HepG2 (cell line): ENCODE data around the gene CARHSP1. TPM values are rescaled to one million over a fixed set of nuclear protein-coding genes. Genes with fewer than 3 reads are reported as not detected.

Experiments used
- CBX5 ChIP-seq: sonication (generic); formaldehyde crosslinking; IDR thresholded peaks from 2 replicates; pipeline ENCODE4 v1.4.0; 2020; ENCODE audit warnings: missing genetic modification reagents, borderline replicate concordance
- ERF ChIP-seq: IDR thresholded peaks from 2 replicates; pipeline ENCODE4 v1.6.1; 2018; ENCODE audit warnings: missing biosample characterization, missing genetic modification reagents
- NFATC3 ChIP-seq: sonication (generic); formaldehyde crosslinking; IDR thresholded peaks from 2 replicates; pipeline ENCODE4 v1.5.1; 2020; ENCODE audit warnings: mild to moderate bottlenecking, missing genetic modification reagents
- PATZ1 ChIP-seq: sonication (generic); formaldehyde crosslinking; IDR thresholded peaks from 2 replicates; pipeline ENCODE4 v1.4.0; 2020; ENCODE audit warnings: missing genetic modification reagents
- PCBP1 ChIP-seq: fragments of 200-400 bp; formaldehyde crosslinking; IDR thresholded peaks from 2 replicates; pipeline ENCODE4 v1.6.1; 2017; ENCODE audit warnings: mild to moderate bottlenecking, low read depth, low read length, borderline replicate concordance
- PPARG ChIP-seq: conservative IDR thresholded peaks from 2 replicates; pipeline ENCODE4 v1.6.1; 2016; ENCODE audit warnings: missing biosample characterization, missing genetic modification reagents
- XRCC5 ChIP-seq: fragments of 200-400 bp; formaldehyde crosslinking; optimal IDR thresholded peaks from 2 replicates; pipeline ENCODE3; 2017; ENCODE audit warnings: mild to moderate bottlenecking, low read length
- ZBTB7B ChIP-seq: sonication (generic); formaldehyde crosslinking; IDR thresholded peaks from 2 replicates; pipeline ENCODE4 v1.4.0; 2020; ENCODE audit warnings: missing genetic modification reagents
- ZEB1 ChIP-seq: IDR thresholded peaks from 2 replicates; pipeline ENCODE4 v1.6.1; 2012; ENCODE audit warnings: mild to moderate bottlenecking, low read depth, inconsistent platforms; ENCODE audit not compliant: insufficient replicate concordance
- ZFP36L1 ChIP-seq: sonication (generic); formaldehyde crosslinking; IDR thresholded peaks from 2 replicates; pipeline ENCODE4 v1.8.0; 2022; ENCODE audit warnings: mild to moderate bottlenecking, missing genetic modification reagents, moderate library complexity
- ZNF20 ChIP-seq: sonication (generic); formaldehyde crosslinking; IDR thresholded peaks from 2 replicates; pipeline ENCODE4 v1.4.0; 2020; ENCODE audit warnings: mild to moderate bottlenecking, moderate library complexity, missing genetic modification reagents
- ZNF629 ChIP-seq: sonication (generic); formaldehyde crosslinking; conservative IDR thresholded peaks from 2 replicates; pipeline ENCODE4 v1.5.0; 2020; ENCODE audit warnings: missing genetic modification reagents
- polyA plus RNA-seq, 8 experiments: library from polyadenylated mRNA; depleted of rRNA in 3 of 8; stranded (reverse) in 7 of 8; unstranded in 1 of 8; fragments of >200 nt; fragmentation: Illumina TruSeq in 4 of 8; extraction: Trizol in 4 of 8; gene quantifications; 2 replicates each; pipeline versions ENCODE4 v1.2.1 to v1.2.3, GENCODE V29; 2011 to 2016; ENCODE audit warnings: low read depth in 4 of 8, missing spikeins in 1 of 8, mixed read lengths in 1 of 8; ENCODE audit not compliant: insufficient read depth in 1 of 8
- total RNA-seq, 5 experiments: library from RNA; depleted of rRNA; stranded (reverse); fragments of >200 nt; fragmentation: Illumina TruSeq; extraction: Trizol; gene quantifications; 2 replicates each; pipeline ENCODE4 v1.2.3, GENCODE V29; 2016; ENCODE audit warnings: low read depth in 1 of 5
- TF ChIP-seq, protein P1 (sequence below), 2 experiments: sonication (generic) in 1 of 2; formaldehyde crosslinking in 1 of 2; IDR thresholded peaks; 2 replicates each; pipeline versions ENCODE4 v1.4.0 to v1.6.1; 2016 to 2020; ENCODE audit warnings: borderline replicate concordance in 1 of 2, low read depth in 1 of 2, mild to moderate bottlenecking in 1 of 2, missing genetic modification reagents in 1 of 2
- TF ChIP-seq, protein P2 (sequence below): sonication (generic); formaldehyde crosslinking; IDR thresholded peaks from 2 replicates; pipeline ENCODE4 v1.4.0; 2020; ENCODE audit warnings: missing genetic modification reagents
- TF ChIP-seq, protein P3 (sequence below): sonication (generic); formaldehyde crosslinking; IDR thresholded peaks from 2 replicates; pipeline ENCODE4 v1.4.0; 2020; ENCODE audit warnings: missing genetic modification reagents, borderline replicate concordance
- TF ChIP-seq, protein P4 (sequence below): conservative IDR thresholded peaks from 2 replicates; pipeline ENCODE4 v1.6.1; 2018; ENCODE audit warnings: missing genetic modification reagents

The CARHSP1 gene
- total and polyA plus RNA-seq, 2 of the 13 experiments (the other 11 are each of a cell fraction or from before 2014, with no cell fraction given): 173 to 345 TPM

- TF ChIP-seq, protein P1, sequence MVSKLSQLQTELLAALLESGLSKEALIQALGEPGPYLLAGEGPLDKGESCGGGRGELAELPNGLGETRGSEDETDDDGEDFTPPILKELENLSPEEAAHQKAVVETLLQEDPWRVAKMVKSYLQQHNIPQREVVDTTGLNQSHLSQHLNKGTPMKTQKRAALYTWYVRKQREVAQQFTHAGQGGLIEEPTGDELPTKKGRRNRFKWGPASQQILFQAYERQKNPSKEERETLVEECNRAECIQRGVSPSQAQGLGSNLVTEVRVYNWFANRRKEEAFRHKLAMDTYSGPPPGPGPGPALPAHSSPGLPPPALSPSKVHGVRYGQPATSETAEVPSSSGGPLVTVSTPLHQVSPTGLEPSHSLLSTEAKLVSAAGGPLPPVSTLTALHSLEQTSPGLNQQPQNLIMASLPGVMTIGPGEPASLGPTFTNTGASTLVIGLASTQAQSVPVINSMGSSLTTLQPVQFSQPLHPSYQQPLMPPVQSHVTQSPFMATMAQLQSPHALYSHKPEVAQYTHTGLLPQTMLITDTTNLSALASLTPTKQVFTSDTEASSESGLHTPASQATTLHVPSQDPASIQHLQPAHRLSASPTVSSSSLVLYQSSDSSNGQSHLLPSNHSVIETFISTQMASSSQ (IDR thresholded peaks at IDR 0.05; ENCODE audit: low read depth): no peak
- TF ChIP-seq, protein P1 (CRISPR knock-in tag; IDR thresholded peaks at IDR 0.05; ENCODE audit: borderline replicate concordance): no peak
- TF ChIP-seq CBX5 (CRISPR knock-in tag) (no peak), PCBP1 (peak; percentile 86; the same call in 1 of the 2 replicates), ZFP36L1 (CRISPR knock-in tag) (no peak), PPARG (CRISPR knock-in tag) (no peak), ZBTB7B (CRISPR knock-in tag) (0 out of 2 replicates have a peak, but pooled peaks have one; percentile 11), ZEB1 (no peak), ERF (CRISPR knock-in tag) (no peak), XRCC5 (peak; percentile 22), NFATC3 (CRISPR knock-in tag) (0 out of 2 replicates have a peak, but pooled peaks have one; percentile 27), ZNF629 (CRISPR knock-in tag) (no peak), PATZ1 (peak; percentile 94), ZNF20 (CRISPR knock-in tag) (no peak)
- TF ChIP-seq, protein P2, sequence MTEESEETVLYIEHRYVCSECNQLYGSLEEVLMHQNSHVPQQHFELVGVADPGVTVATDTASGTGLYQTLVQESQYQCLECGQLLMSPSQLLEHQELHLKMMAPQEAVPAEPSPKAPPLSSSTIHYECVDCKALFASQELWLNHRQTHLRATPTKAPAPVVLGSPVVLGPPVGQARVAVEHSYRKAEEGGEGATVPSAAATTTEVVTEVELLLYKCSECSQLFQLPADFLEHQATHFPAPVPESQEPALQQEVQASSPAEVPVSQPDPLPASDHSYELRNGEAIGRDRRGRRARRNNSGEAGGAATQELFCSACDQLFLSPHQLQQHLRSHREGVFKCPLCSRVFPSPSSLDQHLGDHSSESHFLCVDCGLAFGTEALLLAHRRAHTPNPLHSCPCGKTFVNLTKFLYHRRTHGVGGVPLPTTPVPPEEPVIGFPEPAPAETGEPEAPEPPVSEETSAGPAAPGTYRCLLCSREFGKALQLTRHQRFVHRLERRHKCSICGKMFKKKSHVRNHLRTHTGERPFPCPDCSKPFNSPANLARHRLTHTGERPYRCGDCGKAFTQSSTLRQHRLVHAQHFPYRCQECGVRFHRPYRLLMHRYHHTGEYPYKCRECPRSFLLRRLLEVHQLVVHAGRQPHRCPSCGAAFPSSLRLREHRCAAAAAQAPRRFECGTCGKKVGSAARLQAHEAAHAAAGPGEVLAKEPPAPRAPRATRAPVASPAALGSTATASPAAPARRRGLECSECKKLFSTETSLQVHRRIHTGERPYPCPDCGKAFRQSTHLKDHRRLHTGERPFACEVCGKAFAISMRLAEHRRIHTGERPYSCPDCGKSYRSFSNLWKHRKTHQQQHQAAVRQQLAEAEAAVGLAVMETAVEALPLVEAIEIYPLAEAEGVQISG (CRISPR knock-in tag): 0 out of 2 replicates have a peak, but pooled peaks have one; percentile 11
- TF ChIP-seq, protein P3, sequence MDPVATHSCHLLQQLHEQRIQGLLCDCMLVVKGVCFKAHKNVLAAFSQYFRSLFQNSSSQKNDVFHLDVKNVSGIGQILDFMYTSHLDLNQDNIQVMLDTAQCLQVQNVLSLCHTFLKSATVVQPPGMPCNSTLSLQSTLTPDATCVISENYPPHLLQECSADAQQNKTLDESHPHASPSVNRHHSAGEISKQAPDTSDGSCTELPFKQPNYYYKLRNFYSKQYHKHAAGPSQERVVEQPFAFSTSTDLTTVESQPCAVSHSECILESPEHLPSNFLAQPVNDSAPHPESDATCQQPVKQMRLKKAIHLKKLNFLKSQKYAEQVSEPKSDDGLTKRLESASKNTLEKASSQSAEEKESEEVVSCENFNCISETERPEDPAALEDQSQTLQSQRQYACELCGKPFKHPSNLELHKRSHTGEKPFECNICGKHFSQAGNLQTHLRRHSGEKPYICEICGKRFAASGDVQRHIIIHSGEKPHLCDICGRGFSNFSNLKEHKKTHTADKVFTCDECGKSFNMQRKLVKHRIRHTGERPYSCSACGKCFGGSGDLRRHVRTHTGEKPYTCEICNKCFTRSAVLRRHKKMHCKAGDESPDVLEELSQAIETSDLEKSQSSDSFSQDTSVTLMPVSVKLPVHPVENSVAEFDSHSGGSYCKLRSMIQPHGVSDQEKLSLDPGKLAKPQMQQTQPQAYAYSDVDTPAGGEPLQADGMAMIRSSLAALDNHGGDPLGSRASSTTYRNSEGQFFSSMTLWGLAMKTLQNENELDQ (CRISPR knock-in tag): no peak
- TF ChIP-seq, protein P4, sequence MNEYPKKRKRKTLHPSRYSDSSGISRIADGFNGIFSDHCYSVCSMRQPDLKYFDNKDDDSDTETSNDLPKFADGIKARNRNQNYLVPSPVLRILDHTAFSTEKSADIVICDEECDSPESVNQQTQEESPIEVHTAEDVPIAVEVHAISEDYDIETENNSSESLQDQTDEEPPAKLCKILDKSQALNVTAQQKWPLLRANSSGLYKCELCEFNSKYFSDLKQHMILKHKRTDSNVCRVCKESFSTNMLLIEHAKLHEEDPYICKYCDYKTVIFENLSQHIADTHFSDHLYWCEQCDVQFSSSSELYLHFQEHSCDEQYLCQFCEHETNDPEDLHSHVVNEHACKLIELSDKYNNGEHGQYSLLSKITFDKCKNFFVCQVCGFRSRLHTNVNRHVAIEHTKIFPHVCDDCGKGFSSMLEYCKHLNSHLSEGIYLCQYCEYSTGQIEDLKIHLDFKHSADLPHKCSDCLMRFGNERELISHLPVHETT (CRISPR knock-in tag): no peak
These were observed 4.2 kb downstream of the CARHSP1 start (continued) for GRCh38 chr16:8864480-8865110.
